NCI-H1417 (cell line): ENCODE results near the gene KLK2.

ENCODE experiments used
- DNase-seq, 3 experiments: peaks; one replicate each; lab custom pipeline; 2025; lab: John Stamatoyannopoulos, UW

KLK2 gene

GRCh38 chr19:50924586-50924985 lies 51.3 kb downstream of the KLK2 start:
- no peak for DNase-seq

GRCh38 chr19:50925734-50926133 lies 52.5 kb downstream of the KLK2 start:
- no peak for DNase-seq

GRCh38 chr19:50926144-50926543 lies 52.9 kb downstream of the KLK2 start:
- DNase-seq, result no peak

- DNase-seq, result no peak
Observed at GRCh38 chr19:50928831-50929230, 55.6 kb downstream of the KLK2 start.
